ENCODE measurements around the gene SF3B4.
"Not testable (repeated sequence)": the region's sequence is repeated elsewhere in the genome, so short reads cannot be mapped to it uniquely, and the experiment has no call there.

Gene SF3B4, protein sequence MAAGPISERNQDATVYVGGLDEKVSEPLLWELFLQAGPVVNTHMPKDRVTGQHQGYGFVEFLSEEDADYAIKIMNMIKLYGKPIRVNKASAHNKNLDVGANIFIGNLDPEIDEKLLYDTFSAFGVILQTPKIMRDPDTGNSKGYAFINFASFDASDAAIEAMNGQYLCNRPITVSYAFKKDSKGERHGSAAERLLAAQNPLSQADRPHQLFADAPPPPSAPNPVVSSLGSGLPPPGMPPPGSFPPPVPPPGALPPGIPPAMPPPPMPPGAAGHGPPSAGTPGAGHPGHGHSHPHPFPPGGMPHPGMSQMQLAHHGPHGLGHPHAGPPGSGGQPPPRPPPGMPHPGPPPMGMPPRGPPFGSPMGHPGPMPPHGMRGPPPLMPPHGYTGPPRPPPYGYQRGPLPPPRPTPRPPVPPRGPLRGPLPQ

DNA sequence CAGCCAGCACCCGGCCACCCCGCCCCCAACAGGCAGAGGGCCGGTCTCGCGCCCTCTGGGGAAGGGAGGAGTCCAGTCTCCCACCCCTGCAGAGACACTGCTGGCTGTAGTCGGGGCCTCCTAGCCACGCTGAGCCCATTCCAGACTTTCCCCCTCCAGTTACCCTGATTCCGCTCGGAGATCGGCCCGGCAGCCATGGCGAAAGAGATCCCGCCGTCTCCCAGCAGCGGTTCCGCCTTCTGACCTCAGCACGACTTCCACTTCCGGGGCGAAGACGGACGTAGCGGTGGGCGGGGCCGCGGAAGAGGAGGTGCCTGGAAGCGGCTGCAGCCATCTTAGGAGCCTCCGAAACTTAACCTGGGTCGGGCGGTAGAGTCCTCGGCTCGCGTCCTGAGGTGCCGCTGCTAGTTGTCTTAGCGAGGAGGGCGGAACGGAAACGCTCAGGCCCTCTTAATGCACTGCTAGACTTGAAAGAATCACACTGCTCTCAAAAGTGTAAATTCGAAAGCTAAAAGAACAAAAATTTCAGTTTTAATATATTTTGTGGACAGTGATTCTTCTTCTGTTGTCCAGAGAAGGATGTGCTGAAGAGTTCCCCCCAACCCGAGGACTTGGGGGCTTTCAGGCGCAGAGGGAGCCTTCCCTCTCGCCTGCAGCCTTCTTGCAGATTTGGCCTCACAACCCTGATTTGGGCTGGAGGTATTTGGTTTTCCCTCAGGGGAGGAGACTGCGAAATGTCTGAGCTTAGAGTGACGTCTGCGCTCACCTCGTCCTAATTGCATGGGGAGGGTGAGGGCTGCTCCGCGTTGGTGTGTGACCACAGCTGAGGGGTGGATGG is at the start of gene SF3B4:
SF3B4 (minus strand) TSS at position 241 of the 838 bp plus-strand sequence; CDS start at position 197, 44 bp downstream.
- peak; percentile 91 for DNase-seq (ENCODE audit: low read depth)

DNA sequence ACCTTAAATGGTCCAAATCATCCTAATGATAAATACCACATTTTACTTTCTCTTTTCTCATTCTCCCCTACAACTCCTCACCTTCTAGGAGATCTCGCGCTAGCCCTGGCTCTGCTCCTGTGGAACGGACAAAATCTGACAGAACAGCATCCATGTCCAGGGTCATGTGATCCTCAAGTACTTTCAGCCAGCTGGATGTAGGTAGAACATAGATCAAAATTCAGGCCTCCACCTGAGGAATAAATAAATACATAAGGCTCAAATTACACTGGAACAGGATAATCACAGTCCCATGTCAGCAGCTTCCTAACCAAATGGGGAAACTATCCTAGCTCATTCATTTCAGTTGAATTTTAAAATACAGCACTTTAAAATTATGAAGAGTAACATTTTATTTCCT is 49.7 kb upstream of the SF3B4 start:
- no peak for DNase-seq (ENCODE audit: low read depth)

DNA sequence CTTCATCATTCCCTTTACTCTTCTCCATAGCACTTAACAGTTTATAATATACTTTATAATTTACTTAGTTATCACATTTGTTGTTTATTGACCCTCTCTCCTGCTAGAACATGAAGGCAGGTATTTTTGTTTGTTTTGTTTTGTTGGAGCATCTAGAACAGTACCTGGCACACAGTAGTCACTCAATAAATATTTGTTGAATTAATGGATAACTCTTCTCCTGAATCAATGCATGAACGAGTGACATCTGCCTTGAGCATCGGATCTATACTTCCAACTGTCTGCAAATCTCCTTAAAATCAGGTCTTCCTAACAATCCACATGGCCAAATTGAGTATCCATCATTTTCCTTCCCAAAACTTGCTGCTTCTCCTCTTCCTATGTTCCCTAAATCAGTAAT is 44.9 kb upstream of the SF3B4 start:
- no peak for DNase-seq (ENCODE audit: low read depth)

DNA sequence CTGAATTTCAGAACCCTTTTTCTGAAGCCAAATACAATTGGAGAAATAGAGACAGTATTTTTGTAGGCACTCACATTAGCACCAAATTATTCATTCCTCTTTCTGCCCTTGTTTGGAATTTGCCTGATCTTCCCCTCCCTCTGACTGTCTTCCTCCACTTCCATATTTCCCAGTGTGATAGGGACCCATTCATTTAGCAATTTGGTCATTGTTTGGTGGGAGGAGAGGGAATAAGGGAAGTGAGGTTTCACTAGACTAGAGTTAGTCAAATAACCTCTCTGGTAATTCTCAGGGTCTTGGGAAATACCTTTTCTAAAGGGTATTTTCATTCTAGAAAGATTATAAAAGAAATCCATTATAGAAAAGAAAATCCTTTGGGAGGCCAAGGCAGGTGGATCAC is 40.0 kb upstream of the SF3B4 start:
- no peak for DNase-seq (ENCODE audit: low read depth)

DNA sequence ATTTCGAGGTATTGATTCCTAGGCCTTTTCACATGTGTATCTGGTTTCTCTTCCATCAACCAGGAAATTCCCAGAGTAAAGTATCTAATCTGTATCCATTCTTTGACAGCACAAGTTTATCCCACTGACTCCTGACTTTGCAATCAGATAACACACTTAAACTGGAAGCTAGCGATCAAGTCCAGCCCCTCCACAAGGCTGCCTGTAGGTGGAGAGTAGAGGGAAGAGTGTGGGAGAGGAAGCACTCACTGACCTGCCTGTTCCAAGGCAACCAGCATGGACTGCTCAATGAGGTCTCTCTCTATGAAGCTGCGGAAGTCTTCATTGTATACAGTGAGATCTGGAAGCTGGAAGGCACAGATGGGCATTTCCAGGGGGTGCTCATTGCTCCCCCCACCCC is 39.4 kb upstream of the SF3B4 start:
- no peak for DNase-seq (ENCODE audit: low read depth)

DNA sequence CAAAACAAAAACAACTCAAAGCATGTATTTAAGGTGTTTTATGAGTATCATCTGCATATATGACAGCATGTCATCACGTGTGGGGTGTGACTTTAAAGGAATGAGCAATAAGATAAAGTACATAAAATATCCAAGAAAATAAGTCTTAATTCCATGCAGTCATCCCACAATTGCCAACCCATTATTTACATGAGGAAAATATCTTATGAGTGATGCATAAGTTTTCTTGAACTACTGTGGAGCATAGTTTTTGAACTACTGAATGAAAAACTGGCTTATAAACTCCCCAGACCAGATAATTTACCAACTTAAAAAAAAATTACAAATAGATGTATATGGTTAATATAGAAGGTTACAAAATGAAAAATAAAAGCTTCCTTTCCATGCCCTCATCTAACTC is 38.8 kb upstream of the SF3B4 start:
- no peak for DNase-seq (ENCODE audit: low read depth)

DNA sequence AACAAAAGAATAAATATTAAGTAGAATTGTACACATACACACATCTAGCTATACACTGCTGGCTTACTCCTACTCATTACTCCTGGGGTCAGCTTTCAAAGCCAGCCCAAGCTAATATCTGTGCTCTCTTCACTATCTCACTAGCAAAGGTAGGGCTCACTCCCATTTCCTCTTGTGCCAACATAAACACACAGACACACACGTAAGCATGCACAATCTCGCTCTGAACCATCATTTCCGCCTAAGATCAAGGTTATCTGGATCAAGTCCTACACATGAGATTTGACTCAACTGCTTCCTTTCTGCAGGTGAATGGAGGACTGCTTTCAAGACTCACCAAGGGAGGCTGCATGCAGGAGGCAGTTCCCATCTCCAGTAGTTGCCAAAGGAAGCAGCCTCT is 37.8 kb upstream of the SF3B4 start:
- no peak for DNase-seq (ENCODE audit: low read depth)

DNA sequence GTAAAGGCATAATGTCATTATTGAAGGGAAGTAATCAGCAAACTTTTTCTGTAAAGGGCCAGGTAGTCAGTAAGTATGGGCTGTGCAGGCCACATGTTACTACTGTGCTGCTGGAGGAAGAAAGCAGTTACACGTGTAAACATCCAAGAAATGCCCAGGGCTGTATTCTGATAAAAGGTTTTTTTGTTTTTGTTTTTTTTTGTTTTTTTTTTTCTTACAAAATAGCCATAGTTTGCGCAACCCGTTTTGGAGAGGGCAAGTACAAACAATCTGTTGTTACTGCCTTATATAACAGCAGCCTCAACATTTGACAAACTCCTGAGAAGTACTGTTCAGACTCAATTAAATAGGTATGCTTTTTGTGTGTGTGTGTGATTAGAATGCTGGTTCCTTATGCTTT is 35.8 kb upstream of the SF3B4 start:
- DNase-seq (ENCODE audit: low read depth) = no peak

DNA sequence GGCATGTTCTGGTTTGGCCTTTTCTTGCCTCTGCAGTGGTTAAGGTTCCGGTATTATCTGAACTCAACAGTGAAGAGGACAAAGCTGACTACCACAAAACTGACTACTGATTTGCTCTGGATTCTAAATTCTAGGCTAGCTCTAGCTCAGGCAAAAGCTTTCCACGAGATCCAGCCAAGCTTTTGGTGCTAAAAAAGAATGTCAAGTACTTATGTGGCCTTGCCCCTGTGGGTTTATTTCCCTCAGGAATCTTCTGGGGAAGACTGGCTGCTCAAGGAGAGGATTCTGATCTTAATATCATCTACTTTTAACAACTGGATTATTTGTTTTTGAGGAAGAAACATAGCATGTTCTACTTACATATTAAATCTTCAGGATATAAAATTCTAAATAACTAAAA is 35.1 kb upstream of the SF3B4 start:
- DNase-seq (ENCODE audit: low read depth) = no peak

DNA sequence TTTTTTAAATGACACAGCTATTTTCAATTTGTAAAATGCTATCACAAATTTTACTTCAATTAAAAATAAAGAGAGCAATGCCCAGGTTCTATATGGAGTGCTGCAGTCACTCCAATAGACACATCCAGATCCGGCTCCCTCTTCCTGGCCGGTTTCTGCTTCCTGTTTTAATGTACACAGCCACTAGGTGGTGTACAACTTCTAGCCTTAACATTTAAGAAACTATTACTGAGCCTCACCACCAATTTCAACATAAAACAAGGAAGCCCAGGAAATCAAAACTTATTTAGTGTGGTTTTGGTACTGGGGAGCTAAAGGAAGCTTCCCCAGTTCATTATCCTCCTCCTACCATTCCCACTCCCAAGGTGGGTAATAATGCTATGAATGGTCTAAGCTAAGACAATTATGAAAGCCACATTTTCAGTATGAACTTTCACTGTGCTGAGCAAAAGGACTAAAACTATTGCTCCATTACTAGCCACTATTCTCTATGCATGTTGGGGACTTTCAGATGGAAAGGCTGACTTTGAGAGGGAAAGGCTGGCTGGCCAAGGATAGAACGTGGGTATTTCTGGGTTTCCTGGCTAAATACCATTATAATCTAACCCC is 34.5 kb upstream of the SF3B4 start:
- DNase-seq (ENCODE audit: low read depth) = peak; percentile 3

DNA sequence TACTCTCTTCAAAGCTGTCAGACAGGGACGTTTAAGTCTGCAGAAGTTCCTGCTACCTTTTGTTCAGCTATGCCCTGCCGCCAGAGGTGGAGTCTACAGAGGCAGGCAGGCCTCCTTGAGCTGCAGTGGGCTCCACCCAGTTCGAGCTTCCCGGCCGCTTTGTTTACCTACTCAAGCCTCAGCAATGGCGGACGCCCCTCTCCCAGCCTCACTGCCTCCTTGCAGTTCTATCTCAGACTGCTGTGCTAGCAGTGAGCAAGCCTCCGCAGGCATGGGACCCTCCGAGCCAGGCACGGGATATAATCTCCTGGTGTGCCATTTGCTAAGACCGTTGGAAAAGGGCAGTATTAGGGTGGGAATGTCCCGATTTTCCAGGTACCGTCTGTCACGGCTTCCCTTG is 29.9 kb upstream of the SF3B4 start:
- not testable (repeated sequence) for DNase-seq (ENCODE audit: low read depth)

DNA sequence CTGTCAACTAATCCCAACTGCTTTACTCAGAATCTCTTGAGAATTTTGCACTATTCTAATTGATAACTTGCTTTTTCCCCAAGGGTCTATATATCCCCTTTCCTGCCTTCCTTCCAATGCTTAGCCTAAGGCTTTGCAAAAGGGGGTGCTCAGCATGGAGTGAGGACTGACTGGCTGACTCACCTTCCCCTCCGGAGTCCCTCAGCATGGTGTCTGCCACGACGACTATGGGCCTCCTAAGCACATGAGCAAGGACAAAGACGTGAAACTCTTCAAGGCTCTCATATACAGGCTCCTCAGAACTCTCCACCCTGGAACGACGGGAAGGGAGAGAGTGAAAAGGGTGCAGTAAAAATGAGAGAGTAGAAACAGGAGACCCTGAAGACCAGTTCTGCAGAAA is 22.3 kb upstream of the SF3B4 start:
- no peak for DNase-seq (ENCODE audit: low read depth)

DNA sequence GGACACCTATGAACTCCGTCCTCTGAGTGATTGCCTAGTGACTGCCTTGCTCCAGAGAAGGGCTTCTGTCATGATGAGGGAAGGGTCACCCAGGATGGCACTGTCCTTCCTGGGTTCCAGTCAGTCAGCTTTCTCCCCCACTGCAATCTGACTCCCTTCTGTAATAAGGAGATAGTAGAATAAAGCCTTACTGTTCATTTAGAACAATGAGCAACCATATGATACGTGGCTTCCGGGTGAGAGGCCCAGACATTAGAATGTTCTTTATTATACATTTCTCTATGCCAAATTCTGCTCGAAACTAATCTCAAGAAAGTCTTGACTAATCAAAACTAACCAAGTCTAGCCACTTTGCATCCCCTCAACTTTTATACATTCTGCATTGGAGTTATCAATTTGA is 17.6 kb upstream of the SF3B4 start:
- DNase-seq (ENCODE audit: low read depth) = no peak

DNA sequence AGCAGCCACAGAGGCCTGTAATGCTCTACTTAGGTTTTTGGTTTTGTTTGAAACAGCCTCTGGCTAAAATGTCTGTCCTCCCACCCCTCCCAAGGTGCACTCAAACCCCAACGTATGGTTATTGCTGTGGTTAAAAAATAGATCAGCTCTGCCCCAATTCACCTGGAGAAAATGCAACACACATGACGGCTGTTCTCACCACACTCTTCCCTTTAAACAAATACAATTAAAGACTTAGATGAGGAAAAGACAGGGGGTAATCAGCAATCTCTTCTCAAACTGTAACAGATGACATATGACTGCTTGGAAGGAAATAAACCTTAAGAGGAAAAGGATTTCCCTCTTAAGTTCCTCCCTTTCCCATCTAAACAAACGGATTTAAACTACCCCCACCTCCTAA is 15.3 kb upstream of the SF3B4 start:
- DNase-seq (ENCODE audit: low read depth) = no peak

DNA sequence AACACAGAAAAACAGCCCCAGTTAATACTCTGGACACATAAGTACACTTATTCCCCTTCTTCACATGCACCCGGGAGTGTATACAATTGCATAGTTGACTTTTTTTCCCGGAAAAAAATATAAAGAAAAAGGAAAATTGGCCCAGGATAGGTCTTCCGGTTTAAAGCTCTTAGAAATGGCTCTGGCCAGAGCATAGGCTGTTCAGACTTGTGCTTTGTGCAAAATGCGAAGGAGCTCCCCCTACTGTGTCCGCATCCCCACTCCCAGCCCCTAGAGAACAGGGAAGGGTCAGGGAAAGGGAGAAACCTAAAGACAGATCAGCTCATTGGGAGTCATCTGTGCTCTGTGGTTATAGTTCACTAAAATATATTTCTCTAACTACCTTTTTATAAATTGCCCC is 14.6 kb upstream of the SF3B4 start:
- no peak for DNase-seq (ENCODE audit: low read depth)

DNA sequence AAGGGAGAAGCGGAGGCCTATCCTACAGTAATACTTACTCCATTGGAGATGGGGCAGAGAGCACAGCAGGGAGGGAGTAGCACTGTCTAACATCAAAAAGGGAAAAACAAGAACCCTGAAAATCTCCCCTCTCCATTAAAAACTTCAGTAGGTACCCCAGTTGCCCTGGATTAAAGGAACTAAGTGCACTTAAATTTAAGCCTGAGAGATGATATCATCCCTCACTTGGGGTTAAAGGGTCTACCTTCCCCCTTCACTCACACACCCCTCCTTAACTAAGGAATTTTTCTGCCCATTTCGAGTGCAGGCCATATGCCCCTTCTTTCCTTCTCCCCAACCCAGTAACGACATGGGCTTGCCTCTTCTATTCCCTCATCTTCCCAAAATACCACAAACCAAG is 12.8 kb upstream of the SF3B4 start:
- no peak for DNase-seq (ENCODE audit: low read depth)

DNA sequence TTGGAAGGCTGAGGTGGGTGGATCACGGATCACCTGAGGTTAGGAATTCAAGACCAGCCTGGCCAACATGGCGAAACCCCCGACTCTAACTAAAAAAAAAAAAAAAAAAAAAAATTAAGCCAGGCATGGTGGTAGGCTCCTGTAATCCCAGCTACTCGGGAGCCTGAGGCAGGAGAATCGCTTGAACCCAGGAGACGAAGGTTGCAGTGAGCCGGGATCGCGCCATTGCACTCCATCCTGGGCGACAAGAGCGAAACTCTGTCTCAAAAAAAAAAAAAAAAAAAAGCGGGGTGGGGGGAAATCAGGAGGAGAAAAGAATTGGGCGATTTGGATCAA is 11.0 kb upstream of the SF3B4 start:
- not testable (repeated sequence) for DNase-seq (ENCODE audit: low read depth)

DNA sequence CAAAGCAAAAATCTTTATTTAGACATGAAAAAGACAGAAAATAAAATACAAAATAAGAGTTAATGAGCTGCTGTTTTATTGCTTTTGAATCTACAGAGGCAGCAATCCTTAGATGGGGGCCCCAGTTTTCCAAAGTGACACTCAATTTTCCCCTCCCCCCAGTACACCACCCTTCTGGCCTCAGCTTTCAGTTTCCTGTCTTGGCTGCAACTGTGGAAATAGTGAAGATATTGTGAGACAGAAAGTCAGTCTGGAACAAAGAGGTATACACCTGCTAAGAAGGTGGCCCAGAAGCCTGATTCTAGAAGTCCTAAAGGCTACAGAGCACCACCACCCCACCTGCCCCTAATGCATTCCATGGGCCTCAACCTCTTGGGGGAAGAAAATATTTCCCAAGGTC is 10.2 kb upstream of the SF3B4 start:
- DNase-seq (ENCODE audit: low read depth) = no peak

DNA sequence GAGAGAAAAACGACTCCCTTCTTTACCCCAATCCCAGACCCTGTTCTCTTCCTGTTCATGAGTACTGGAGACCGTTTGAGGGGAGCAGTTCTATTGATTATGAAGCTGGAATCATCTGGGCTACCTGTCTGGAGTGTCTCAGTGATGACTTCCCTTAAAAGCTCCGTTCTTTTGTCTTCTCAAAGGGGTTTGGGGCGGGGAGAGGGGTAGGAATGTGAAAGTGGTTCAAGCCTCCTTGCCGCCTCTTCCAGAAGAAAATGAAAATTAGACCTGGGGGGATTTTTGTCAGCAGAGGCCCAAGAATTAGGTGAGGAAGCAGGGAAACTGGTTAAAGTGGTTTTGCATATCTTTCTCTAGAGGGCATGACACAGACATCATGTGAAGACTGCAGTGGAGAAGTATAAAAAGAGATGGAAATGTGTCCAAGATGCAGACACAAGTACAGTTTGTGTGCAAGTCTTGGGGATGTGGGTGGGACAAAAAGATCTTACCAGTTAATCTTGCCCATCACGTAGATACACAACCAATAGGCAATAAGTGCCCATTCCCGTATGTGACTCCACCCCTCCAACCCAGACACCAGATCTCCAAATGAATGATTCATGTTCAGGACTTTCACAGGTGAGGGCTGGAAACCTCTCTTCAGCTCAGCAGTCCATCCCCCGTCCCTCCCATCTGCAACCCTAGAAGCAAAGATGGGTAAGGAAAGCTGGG is 9.5 kb upstream of the SF3B4 start:
- no peak for DNase-seq (ENCODE audit: low read depth)

DNA sequence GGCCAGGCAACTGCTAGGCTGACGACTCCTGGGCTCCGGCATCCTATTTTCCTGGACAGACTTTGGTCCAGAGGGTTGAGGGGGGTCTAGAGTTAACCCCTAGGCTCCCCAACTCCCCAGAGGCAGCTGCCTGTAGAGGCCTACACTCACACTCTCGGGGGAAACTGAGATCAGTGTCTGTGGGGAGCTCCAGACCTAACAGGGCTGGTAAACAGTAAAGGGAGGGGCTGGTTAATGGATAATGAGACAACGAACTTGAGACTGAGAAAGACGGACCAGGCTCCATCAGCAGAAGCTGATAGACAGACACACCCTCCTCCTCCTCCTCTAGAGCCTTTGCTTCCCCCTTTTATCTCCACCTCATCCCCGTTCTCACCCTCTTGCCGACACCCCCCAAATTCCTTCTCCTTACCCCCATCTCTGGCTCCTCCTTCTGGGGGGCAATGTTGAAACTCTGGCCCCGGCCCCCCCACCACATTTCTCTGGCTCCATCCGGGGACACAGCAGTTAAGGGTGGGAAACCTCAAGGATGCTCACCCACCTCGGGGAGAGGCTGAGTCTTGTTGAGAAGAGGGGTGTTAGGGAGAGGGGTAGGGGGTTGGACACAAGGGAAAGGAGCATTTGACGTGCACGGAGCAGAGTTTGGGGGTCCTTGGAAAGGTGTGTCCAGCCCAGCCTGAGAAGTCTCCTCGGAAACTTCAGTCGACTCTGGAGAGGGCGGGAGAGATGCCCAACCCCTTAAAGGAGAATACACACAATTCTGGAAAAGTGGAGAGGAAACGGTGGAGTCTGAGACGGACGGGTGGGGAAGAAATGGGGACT is 8.8 kb upstream of the SF3B4 start, which contains the start of gene MTMR11:
MTMR11 (minus strand) TSS at position 710 of the 822 bp plus-strand sequence; CDS start at position 478, 232 bp downstream.
- DNase-seq (ENCODE audit: low read depth) = no peak

DNA sequence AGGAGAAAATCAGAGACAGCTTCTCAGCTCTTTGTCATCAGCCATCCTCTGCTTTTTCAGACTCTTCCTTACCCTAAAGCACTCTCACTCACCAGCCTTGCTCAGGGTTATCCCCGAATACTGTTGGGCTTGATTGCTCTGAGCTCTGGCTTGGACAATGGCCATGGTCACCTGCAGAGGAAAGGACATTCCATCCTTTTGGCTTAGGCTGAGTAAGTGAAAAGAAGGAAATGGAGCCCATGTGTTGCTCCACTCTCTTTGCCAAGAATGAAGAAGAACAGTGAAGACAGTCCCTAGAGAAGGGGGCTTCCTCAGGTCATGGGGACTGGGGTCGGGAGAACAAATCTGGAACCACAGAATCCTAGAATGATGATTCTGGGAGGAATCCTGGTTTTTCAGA is 6.8 kb upstream of the SF3B4 start:
- no peak for DNase-seq (ENCODE audit: low read depth)
